ENCODE data around the gene ROR2.

GRCh38 chr9:91942201-91942600 is 7.8 kb downstream of the ROR2 start:
- TF ChIP-seq POLR2AphosphoS5 (IDR thresholded peaks at IDR 0.05) (no peak), CTCF (IDR thresholded peaks at IDR 0.05) (no peak)
